ENCODE data around the gene RIN1. TPM values are rescaled to one million over a fixed set of nuclear protein-coding genes. Genes with fewer than 3 reads are reported as not detected.

Gene RIN1
- total RNA-seq, 1 donor from 2014 or later: 9.5 TPM

DNA sequence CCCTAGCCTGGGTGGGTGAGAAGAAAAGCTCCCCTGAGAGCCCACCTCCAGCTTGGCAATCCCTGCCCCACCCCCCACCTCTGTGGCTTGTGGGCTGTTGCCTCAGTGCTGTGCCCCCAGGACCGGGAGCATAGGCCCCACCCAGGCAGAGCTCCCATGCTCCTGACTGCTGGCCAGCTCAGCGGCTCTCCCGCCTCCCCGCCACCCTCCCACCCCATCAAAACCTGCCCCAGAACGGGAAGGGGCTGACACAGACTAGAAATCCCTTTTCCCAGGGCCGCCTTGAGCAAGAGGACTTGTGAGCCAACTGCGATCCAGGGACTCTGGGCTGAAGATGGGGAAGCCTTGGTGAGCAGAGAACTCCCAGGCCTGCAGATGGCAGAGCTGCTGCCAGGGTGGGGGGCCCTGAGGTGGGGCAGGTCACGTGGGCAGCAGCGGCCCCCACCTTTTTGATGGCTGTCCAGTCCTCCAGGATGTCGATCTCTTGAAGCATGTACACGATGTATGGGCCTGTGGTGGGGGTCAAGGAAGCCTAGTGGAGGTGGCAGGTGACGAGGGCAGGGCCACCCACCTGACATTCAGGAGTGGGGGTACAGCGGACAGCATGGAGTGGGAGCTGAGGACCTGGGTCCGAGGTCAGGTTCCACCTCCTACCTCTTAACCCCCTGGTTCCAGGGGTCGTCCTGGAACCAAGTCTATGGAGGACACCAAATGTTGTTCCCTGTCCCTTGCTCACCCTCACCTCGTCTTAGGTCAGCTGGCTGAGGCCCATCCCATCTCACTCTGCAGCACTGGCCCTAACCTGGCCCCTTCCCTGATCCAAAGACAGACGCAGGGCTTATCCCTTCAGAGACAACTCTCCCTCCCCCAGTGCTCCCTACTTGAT lies 2.3 kb upstream of the RIN1 start:
- Mint-ChIP-seq H3K4me1 (ENCODE audit: unreplicated experiment) (peaks cover 7% of the 10 kb centered on the region), H3K9me3 (no peaks in the 10 kb centered on the region), H3K27me3 (no peaks in the 10 kb centered on the region), H3K27ac (no peak overlapping the region), H3K4me3 (no peak overlapping the region), H3K36me3 (no peaks in the 10 kb centered on the region)
- TF ChIP-seq, protein P1, sequence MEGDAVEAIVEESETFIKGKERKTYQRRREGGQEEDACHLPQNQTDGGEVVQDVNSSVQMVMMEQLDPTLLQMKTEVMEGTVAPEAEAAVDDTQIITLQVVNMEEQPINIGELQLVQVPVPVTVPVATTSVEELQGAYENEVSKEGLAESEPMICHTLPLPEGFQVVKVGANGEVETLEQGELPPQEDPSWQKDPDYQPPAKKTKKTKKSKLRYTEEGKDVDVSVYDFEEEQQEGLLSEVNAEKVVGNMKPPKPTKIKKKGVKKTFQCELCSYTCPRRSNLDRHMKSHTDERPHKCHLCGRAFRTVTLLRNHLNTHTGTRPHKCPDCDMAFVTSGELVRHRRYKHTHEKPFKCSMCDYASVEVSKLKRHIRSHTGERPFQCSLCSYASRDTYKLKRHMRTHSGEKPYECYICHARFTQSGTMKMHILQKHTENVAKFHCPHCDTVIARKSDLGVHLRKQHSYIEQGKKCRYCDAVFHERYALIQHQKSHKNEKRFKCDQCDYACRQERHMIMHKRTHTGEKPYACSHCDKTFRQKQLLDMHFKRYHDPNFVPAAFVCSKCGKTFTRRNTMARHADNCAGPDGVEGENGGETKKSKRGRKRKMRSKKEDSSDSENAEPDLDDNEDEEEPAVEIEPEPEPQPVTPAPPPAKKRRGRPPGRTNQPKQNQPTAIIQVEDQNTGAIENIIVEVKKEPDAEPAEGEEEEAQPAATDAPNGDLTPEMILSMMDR (conservative IDR thresholded peaks at IDR 0.05): no peak
- DNase-seq (ENCODE audit: extremely low spot score, unreplicated experiment): no peak

DNA sequence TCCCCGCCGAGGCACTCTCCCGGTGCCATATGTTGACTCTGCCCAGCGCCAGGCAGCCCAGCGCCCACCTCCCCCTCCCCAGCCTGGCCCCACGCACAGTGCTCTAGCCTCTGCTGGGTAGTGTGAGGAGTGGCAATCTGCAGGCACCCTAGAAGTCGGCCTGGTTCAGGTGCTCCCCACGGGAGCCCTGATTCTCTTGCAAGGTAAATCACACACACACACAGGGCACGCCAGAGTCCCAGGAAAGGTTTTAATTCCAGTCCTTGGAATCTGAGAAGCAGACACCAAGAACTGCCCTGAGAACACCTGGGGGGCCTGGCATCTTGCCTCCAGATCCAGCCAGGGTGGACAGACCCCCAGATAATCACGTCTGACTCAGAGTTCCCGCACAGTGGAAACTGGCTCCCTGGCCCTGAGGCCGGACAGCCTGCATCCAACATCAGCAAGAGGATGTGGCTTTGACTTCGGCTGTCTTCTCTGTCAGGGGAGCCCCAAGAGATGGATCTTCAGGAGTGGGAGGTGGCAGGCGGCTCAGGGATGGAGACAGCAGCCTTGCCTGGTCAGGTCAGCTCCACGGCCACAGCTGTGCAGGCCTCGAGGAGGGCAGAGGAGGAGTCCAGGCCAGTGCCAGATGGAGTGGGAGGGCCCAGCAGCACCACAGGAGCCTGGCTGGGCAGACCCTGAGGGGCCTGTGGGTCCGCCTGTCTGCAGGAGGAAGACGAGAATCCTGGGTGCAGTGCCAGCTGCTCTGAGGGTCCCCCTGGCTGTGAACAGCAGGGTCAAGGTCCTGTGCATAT lies 1.1 kb upstream of the RIN1 start:
- H3K4me3 Mint-ChIP-seq: peak overlapping the region; percentile 94
- no peaks in the 10 kb centered on the region for H3K27me3 Mint-ChIP-seq
- H3K27ac Mint-ChIP-seq: no peak overlapping the region
- H3K4me1 Mint-ChIP-seq (ENCODE audit: unreplicated experiment): peaks cover 4% of the 10 kb centered on the region
- DNase-seq (ENCODE audit: extremely low spot score, unreplicated experiment): no peak
- no peaks in the 10 kb centered on the region for H3K36me3 Mint-ChIP-seq
- H3K9me3 Mint-ChIP-seq: no peaks in the 10 kb centered on the region
- TF ChIP-seq, protein P1 (conservative IDR thresholded peaks at IDR 0.05): no peak

DNA sequence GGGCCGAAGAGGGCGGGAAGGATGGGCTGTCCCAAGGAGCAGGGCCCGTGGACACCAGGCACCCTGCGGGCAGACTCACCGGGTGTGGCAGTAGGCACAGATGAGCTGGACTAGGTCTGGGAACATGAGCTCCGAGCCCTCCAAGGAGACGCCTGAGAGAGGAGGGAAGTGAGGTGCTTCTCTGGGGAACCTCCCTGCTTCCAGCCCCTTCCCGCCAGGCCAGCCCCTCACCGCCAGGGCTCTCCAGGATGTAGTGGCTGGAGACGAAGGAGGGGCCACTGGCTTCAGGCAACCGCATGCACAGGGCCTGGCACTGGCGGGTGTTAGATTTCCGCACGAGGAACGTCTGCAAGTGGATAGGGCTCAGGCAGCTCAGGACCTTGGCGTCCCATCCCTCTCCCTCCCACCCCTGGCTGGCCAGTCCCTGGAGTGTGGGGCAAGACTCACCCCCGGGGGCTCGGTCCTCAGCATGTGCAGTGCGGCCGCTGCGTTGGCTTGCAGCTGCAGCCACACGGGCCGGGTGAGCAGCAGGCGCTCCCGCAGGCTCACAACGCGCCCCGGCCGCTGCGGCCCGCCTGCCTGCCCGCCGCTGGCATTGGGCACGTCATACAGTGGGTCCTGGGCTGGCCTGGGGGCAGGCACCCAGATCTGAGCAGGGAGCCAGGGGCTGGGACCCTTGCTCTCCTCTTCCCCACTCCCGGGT lies 552 bp downstream of the RIN1 start:
- H3K9me3 Mint-ChIP-seq: no peaks in the 10 kb centered on the region
- peak overlapping the region; percentile 94 for H3K4me3 Mint-ChIP-seq
- no peaks in the 10 kb centered on the region for H3K27me3 Mint-ChIP-seq
- TF ChIP-seq, protein P1 (conservative IDR thresholded peaks at IDR 0.05): no peak
- peak overlapping the region; percentile 76 for H3K27ac Mint-ChIP-seq
- H3K4me1 Mint-ChIP-seq (ENCODE audit: unreplicated experiment): peaks cover 4% of the 10 kb centered on the region
- DNase-seq (ENCODE audit: extremely low spot score, unreplicated experiment): no peak
- no peaks in the 10 kb centered on the region for H3K36me3 Mint-ChIP-seq

DNA sequence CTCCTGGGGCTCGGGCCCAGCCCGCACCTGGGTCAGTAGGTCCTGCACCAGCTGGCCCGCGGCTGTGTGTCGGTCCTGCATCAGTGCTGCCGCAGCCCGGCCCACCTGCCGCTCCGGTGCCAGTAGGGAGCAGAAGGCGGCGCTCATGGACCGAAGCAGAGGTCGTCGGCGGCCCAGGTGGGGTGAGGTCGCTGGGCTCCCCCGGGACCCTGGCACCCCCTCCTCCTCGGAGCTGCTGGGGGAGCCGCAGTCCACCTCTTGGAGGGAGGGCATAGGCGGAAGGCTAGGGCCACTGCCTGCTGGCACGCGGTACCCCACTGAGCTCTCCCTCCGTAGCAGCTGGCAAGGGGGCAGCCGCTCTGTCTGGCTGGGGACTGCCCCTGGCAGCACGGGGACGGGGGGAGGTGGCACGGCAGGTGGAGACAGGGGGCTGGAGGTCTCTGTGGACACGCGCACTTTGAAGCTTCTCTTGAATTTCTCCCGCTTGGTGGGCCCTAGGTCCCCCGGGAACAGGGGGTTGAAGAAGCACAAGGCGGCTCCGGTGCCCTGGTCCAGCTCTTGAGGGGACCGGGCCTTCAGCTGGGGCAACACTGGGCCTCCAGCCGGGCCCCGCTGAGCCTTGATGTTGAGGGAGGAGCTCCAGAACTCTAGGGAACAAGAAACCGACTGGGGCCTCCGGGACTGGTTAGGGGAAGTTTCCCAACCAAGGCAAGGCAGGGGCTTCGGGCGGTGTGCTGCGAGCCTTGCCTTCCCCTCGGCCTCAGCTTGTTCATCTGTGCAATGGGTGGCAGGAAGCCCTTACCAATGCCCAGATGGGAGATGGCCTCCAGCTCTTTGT lies 1.4 kb downstream of the RIN1 start:
- no peaks in the 10 kb centered on the region for H3K27me3 Mint-ChIP-seq
- H3K4me3 Mint-ChIP-seq: peak overlapping the region; percentile 76
- peaks cover 8% of the 10 kb centered on the region for H3K4me1 Mint-ChIP-seq (ENCODE audit: unreplicated experiment)
- no peak overlapping the region for H3K27ac Mint-ChIP-seq
- H3K9me3 Mint-ChIP-seq: no peaks in the 10 kb centered on the region
- TF ChIP-seq, protein P1 (conservative IDR thresholded peaks at IDR 0.05): no peak
- H3K36me3 Mint-ChIP-seq: no peaks in the 10 kb centered on the region
- no peak for DNase-seq (ENCODE audit: extremely low spot score, unreplicated experiment)
